Stimulated activated CD4-positive, alpha-beta T cell treated with anti-CD3 and anti-CD28 coated beads, Interleukin-1b, Interleukin-23, amount 100 ng/mL, for 4 hours (primary cell): ENCODE data around the gene VCX3B.
"Not testable (repeated sequence)": the region's sequence is repeated elsewhere in the genome, so short reads cannot be mapped to it uniquely, and the experiment has no call there.

Experiments
- DNase-seq, 2 donors: peaks; one replicate each; pipeline ENCODE4 v3.0.0-alpha.2; 2020; ENCODE audit warnings: low read depth in 2 of 2

Gene VCX3B

GRCh38 chrX:8464530-8464929, at the start of gene VCX3B:
TSS of gene VCX3B (plus strand) at chrX:8464830. CDS start at chrX:8465451, 621 bp downstream.
- DNase-seq, result not testable (repeated sequence)

- DNase-seq, result no peak
Observed at GRCh38 chrX:8418301-8418700, 46.3 kb upstream of the VCX3B start.

- no peak for DNase-seq
Observed at GRCh38 chrX:8424912-8425311, 39.7 kb upstream of the VCX3B start.

- DNase-seq, result no peak
Observed at GRCh38 chrX:8429692-8430249, 34.9 kb upstream of the VCX3B start.

- DNase-seq, result no peak
Observed at GRCh38 chrX:8430444-8430843, 34.2 kb upstream of the VCX3B start.

GRCh38 chrX:8432396-8432795, 32.2 kb upstream of the VCX3B start:
- no peak for DNase-seq

GRCh38 chrX:8433109-8434062, 31.2 kb upstream of the VCX3B start:
- no peak for DNase-seq

- DNase-seq, result no peak
Observed at GRCh38 chrX:8447368-8447767, 17.3 kb upstream of the VCX3B start.

GRCh38 chrX:8452343-8452742, 12.3 kb upstream of the VCX3B start:
- not testable (repeated sequence) for DNase-seq

- DNase-seq, result no peak
Observed at GRCh38 chrX:8453611-8454010, 11.0 kb upstream of the VCX3B start.

- DNase-seq, result no peak
Observed at GRCh38 chrX:8455557-8455956, 9.1 kb upstream of the VCX3B start.

- no peak for DNase-seq
Observed at GRCh38 chrX:8462488-8462887, 2.1 kb upstream of the VCX3B start.

- no peak for DNase-seq
Observed at GRCh38 chrX:8484360-8484949, 19.8 kb downstream of the VCX3B start.

GRCh38 chrX:8495036-8495435, 30.4 kb downstream of the VCX3B start:
- DNase-seq, result not testable (repeated sequence)

GRCh38 chrX:8500203-8500602, 35.6 kb downstream of the VCX3B start:
- no peak for DNase-seq

GRCh38 chrX:8502101-8502500, 37.5 kb downstream of the VCX3B start:
- DNase-seq, result not testable (repeated sequence)

GRCh38 chrX:8504451-8504850, 39.8 kb downstream of the VCX3B start:
- no peak for DNase-seq
